Osteocyte (in vitro differentiated cells): ENCODE data around the gene FAM228B. TPM values are rescaled to one million over a fixed set of nuclear protein-coding genes. Genes with fewer than 3 reads are reported as not detected.

Experiments used
- DNase-seq: peaks from one replicate; pipeline ENCODE4 v3.0.0; 2021; ENCODE audit warnings: mixed read lengths; ENCODE audit not compliant: unreplicated experiment; ENCODE audit errors: extremely low spot score
- H3K27ac Mint-ChIP-seq: one replicate; pipeline ENCODE4 v1.8.0; 2021; ENCODE audit warnings: mild to moderate bottlenecking, mixed read lengths; ENCODE audit not compliant: unreplicated experiment
- H3K27me3 Mint-ChIP-seq: one replicate; pipeline ENCODE4 v1.8.0; 2021; ENCODE audit warnings: mixed read lengths; ENCODE audit not compliant: unreplicated experiment
- H3K36me3 Mint-ChIP-seq: one replicate; pipeline ENCODE4 v1.8.0; 2021; ENCODE audit warnings: mixed read lengths; ENCODE audit not compliant: unreplicated experiment
- H3K4me1 Mint-ChIP-seq: one replicate; pipeline ENCODE4 v1.8.0; 2021; ENCODE audit warnings: mixed read lengths; ENCODE audit not compliant: unreplicated experiment
- H3K4me3 Mint-ChIP-seq: one replicate; pipeline ENCODE4 v1.8.0; 2021; ENCODE audit warnings: mild to moderate bottlenecking, moderate library complexity, mixed read lengths; ENCODE audit not compliant: unreplicated experiment
- H3K9me3 Mint-ChIP-seq: one replicate; pipeline ENCODE4 v1.8.0; 2021; ENCODE audit warnings: mixed read lengths; ENCODE audit not compliant: unreplicated experiment
- total RNA-seq: library from RNA; stranded (reverse); gene quantifications from 2 replicates; pipeline ENCODE4 v1.2.1, GENCODE V29; 2021
- TF ChIP-seq, protein P1 (sequence below): fragments of 200-600 bp; sonication (generic); IDR thresholded peaks from 2 replicates; pipeline ENCODE4 v1.5.0; 2021; ENCODE audit warnings: antibody characterized with exemption, mild to moderate bottlenecking, moderate library complexity

The FAM228B gene
- total RNA-seq, 1 donor from 2014 or later = 19.5 TPM

GRCh38 chr2:24076849-24077534 is 46.3 kb upstream of the FAM228B start:
- H3K27ac Mint-ChIP-seq = peak overlapping the region; percentile 97

GRCh38 chr2:24077535-24077877 is 45.8 kb upstream of the FAM228B start:
- no peak for DNase-seq
- H3K4me3 Mint-ChIP-seq = peak overlapping the region; percentile 98
- H3K27ac Mint-ChIP-seq = peak overlapping the region; percentile 97

More at GRCh38 chr2:24076849-24077534, 46.3 kb upstream of the FAM228B start:
- Mint-ChIP-seq H3K27me3 (no peaks in the 10 kb centered on the region), H3K4me3 (peak overlapping the region; percentile 98), H3K9me3 (no peaks in the 10 kb centered on the region), H3K36me3 (peaks cover 18% of the 10 kb centered on the region), H3K4me1 (peaks cover 27% of the 10 kb centered on the region)
- TF ChIP-seq, protein P1, sequence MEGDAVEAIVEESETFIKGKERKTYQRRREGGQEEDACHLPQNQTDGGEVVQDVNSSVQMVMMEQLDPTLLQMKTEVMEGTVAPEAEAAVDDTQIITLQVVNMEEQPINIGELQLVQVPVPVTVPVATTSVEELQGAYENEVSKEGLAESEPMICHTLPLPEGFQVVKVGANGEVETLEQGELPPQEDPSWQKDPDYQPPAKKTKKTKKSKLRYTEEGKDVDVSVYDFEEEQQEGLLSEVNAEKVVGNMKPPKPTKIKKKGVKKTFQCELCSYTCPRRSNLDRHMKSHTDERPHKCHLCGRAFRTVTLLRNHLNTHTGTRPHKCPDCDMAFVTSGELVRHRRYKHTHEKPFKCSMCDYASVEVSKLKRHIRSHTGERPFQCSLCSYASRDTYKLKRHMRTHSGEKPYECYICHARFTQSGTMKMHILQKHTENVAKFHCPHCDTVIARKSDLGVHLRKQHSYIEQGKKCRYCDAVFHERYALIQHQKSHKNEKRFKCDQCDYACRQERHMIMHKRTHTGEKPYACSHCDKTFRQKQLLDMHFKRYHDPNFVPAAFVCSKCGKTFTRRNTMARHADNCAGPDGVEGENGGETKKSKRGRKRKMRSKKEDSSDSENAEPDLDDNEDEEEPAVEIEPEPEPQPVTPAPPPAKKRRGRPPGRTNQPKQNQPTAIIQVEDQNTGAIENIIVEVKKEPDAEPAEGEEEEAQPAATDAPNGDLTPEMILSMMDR = no peak
- DNase-seq = no peak

GRCh38 chr2:24077879-24078278 is 45.4 kb upstream of the FAM228B start:
- no peaks in the 10 kb centered on the region for H3K9me3 Mint-ChIP-seq
- H3K36me3 Mint-ChIP-seq = peaks cover 20% of the 10 kb centered on the region
- peak overlapping the region; percentile 97 for H3K27ac Mint-ChIP-seq
- no peaks in the 10 kb centered on the region for H3K27me3 Mint-ChIP-seq
- peaks cover 31% of the 10 kb centered on the region for H3K4me1 Mint-ChIP-seq
- no peak for DNase-seq
- H3K4me3 Mint-ChIP-seq = peak overlapping the region; percentile 98
- TF ChIP-seq, protein P1 = no peak

More at GRCh38 chr2:24077535-24077877, 45.8 kb upstream of the FAM228B start:
- TF ChIP-seq, protein P1 = no peak
- Mint-ChIP-seq H3K36me3 (peaks cover 19% of the 10 kb centered on the region), H3K27me3 (no peaks in the 10 kb centered on the region), H3K4me1 (peaks cover 30% of the 10 kb centered on the region), H3K9me3 (no peaks in the 10 kb centered on the region)

- no peak overlapping the region for H3K27ac Mint-ChIP-seq
- H3K27me3 Mint-ChIP-seq = no peaks in the 10 kb centered on the region
- DNase-seq = no peak
- TF ChIP-seq, protein P1 = no peak
- H3K36me3 Mint-ChIP-seq = peaks cover 17% of the 10 kb centered on the region
- H3K9me3 Mint-ChIP-seq = no peaks in the 10 kb centered on the region
- no peak overlapping the region for H3K4me3 Mint-ChIP-seq
- H3K4me1 Mint-ChIP-seq = peaks cover 30% of the 10 kb centered on the region
These were observed 42.6 kb upstream of the FAM228B start for GRCh38 chr2:24080701-24081100.

GRCh38 chr2:24082787-24083566 is 40.3 kb upstream of the FAM228B start:
- TF ChIP-seq, protein P1 = no peak
- DNase-seq = no peak
- Mint-ChIP-seq H3K36me3 (peaks cover 17% of the 10 kb centered on the region), H3K4me1 (peaks cover 22% of the 10 kb centered on the region), H3K27ac (peak overlapping the region; percentile 95), H3K4me3 (peak overlapping the region; percentile 93), H3K9me3 (no peaks in the 10 kb centered on the region), H3K27me3 (no peaks in the 10 kb centered on the region)
